Uterine smooth muscle cell (primary cell): ENCODE data around the gene ZNF625. TPM values are rescaled to one million over a fixed set of nuclear protein-coding genes. Genes with fewer than 3 reads are reported as not detected.

Experiments used
- total RNA-seq: library from RNA; depleted of rRNA; stranded (reverse); fragments of >200 nt; gene quantifications from 2 replicates; pipeline ENCODE4 v1.2.3, GENCODE V29; 2014

The ZNF625 gene
- total RNA-seq, result 11.2 and 14.5 TPM in 2 replicates

GRCh38 chr19:12156223-12157058 lies at the start of gene ZNF625:
Gene ZNF625, minus strand, starts transcription at chr19:12156734. Its CDS starts 176 bp downstream, at chr19:12156558.

GRCh38 chr19:12162882-12163806 lies 6.6 kb upstream of the ZNF625 start, which contains the start of gene ZNF136:
Gene ZNF136, plus strand, starts transcription at chr19:12163096. Its CDS starts 108 bp downstream, at chr19:12163204.

GRCh38 chr19:12139885-12140544 lies 16.5 kb downstream of the ZNF625 start, which contains the start of gene ZNF20:
Gene ZNF20, minus strand, starts transcription at chr19:12140350. Its CDS starts 168 bp downstream, at chr19:12140182.

Other genes starting within 250 kb of the ZNF625 start
- gene ZNF700, start 231.6 kb downstream of the ZNF625 start, total RNA-seq, result 11.3 and 11.5 TPM in 2 replicates
- 0.55 and 1.1 TPM in 2 replicates for gene ZNF763, start 191.7 kb downstream of the ZNF625 start, total RNA-seq
- gene ZNF433, start 121.1 kb downstream of the ZNF625 start, total RNA-seq, result 6.5 and 7.6 TPM in 2 replicates
- gene ZNF878, start 103.8 kb downstream of the ZNF625 start, total RNA-seq, result 0.33 TPM in 1 of 2 replicates, not detected in the other
- gene ZNF844, start 92.0 kb downstream of the ZNF625 start, total RNA-seq, result 6.3 and 13.2 TPM in 2 replicates
- 5.2 and 7.4 TPM in 2 replicates for gene ZNF20, start 16.4 kb downstream of the ZNF625 start, total RNA-seq
- 6.2 and 7.0 TPM in 2 replicates for gene ZNF136, start 6.4 kb upstream of the ZNF625 start, total RNA-seq
- gene ZNF44, start 138.1 kb upstream of the ZNF625 start, total RNA-seq, result 9.8 and 11.7 TPM in 2 replicates
- 3.0 and 3.8 TPM in 2 replicates for gene ZNF563, start 176.9 kb upstream of the ZNF625 start, total RNA-seq
- gene ZNF442, start 208.9 kb upstream of the ZNF625 start, total RNA-seq, result 4.6 and 8.6 TPM in 2 replicates
- gene ZNF799, start 244.5 kb upstream of the ZNF625 start, total RNA-seq, result 2.4 and 3.4 TPM in 2 replicates